Neural progenitor cell (in vitro differentiated cells): ENCODE measurements around the gene SESTD1. TPM values are rescaled to one million over a fixed set of nuclear protein-coding genes. Genes with fewer than 3 reads are reported as not detected.

Source experiments
- DNase-seq: peaks from one replicate; pipeline ENCODE4 v3.0.0-alpha.2; 2016; ENCODE audit warnings: low spot score
- H2AFZ ChIP-seq: fragments of 200-600 bp; sonication (generic); replicated peaks from 2 replicates; pipeline ENCODE4 v1.6.1; 2016; ENCODE audit warnings: antibody characterized with exemption
- H3F3A ChIP-seq: fragments of 200-600 bp; sonication (generic); 2 replicates; pipeline ENCODE4 v1.6.1; 2016; ENCODE audit warnings: antibody characterized with exemption, low read depth
- H3K27ac ChIP-seq: fragments of 200-600 bp; sonication (generic); 2 replicates; pipeline ENCODE4 v1.5.1; 2016; ENCODE audit warnings: mild to moderate bottlenecking
- H3K27me3 ChIP-seq: fragments of 200-600 bp; sonication (generic); 2 replicates; pipeline ENCODE4 v1.6.1; 2016; ENCODE audit warnings: mild to moderate bottlenecking, moderate library complexity
- H3K36me3 ChIP-seq: fragments of 200-600 bp; sonication (generic); 2 replicates; pipeline ENCODE4 v1.5.1; 2016
- H3K4me1 ChIP-seq: fragments of 200-600 bp; sonication (generic); 2 replicates; pipeline ENCODE4 v1.6.1; 2016; ENCODE audit warnings: mixed run types
- H3K4me2 ChIP-seq: fragments of 200-600 bp; sonication (generic); 2 replicates; pipeline ENCODE4 v1.6.1; 2016
- H3K4me3 ChIP-seq: fragments of 200-600 bp; sonication (generic); 2 replicates; pipeline ENCODE4 v1.5.1; 2016
- H3K79me2 ChIP-seq: fragments of 200-600 bp; sonication (generic); 2 replicates; pipeline ENCODE4 v1.6.1; 2016; ENCODE audit warnings: low read depth
- H3K9ac ChIP-seq: fragments of 200-600 bp; sonication (generic); 2 replicates; pipeline ENCODE4 v1.6.1; 2016
- H3K9me3 ChIP-seq: fragments of 200-600 bp; sonication (generic); 2 replicates; pipeline ENCODE4 v1.5.1; 2016; ENCODE audit warnings: low read depth
- H4K20me1 ChIP-seq: fragments of 200-600 bp; sonication (generic); 2 replicates; pipeline ENCODE4 v1.6.1; 2016; ENCODE audit warnings: low read depth
- H3K27ac Mint-ChIP-seq: 3 replicates; pipeline ENCODE4 v1.8.0; 2021; ENCODE audit warnings: mixed read lengths
- H3K27me3 Mint-ChIP-seq: 2 replicates; pipeline ENCODE4 v1.8.0; 2022; ENCODE audit warnings: low read depth, mild to moderate bottlenecking, inconsistent platforms, moderate library complexity, mixed read lengths; ENCODE audit not compliant: insufficient read depth
- H3K36me3 Mint-ChIP-seq: 3 replicates; pipeline ENCODE4 v1.8.0; 2021; ENCODE audit warnings: mixed read lengths
- H3K4me1 Mint-ChIP-seq: 3 replicates; pipeline ENCODE4 v1.8.0; 2021; ENCODE audit warnings: mixed read lengths
- H3K4me3 Mint-ChIP-seq: 3 replicates; pipeline ENCODE4 v1.8.0; 2021; ENCODE audit warnings: mild to moderate bottlenecking, moderate library complexity, mixed read lengths
- H3K9me3 Mint-ChIP-seq: 3 replicates; pipeline ENCODE4 v1.8.0; 2020; ENCODE audit warnings: mixed read lengths
- CTCF ChIP-seq: fragments of 200-600 bp; sonication (generic); IDR thresholded peaks from 2 replicates; pipeline ENCODE4 v1.5.1; 2017; ENCODE audit warnings: antibody characterized with exemption, mild to moderate bottlenecking
- EZH2 ChIP-seq: fragments of 200-600 bp; sonication (generic); IDR thresholded peaks from 2 replicates; pipeline ENCODE4 v1.6.1; 2017; ENCODE audit warnings: antibody characterized with exemption, mild to moderate bottlenecking, moderate library complexity
- EZH2phosphoT487 ChIP-seq: fragments of 200-600 bp; sonication (generic); IDR thresholded peaks from 2 replicates; pipeline ENCODE4 v1.6.1; 2017; ENCODE audit warnings: antibody characterized with exemption
- total RNA-seq: library from RNA; depleted of rRNA; stranded (reverse); fragments of >200 nt; gene quantifications from 2 replicates; pipeline ENCODE4 v1.2.3, GENCODE V29; 2015; ENCODE audit warnings: low replicate concordance

The SESTD1 gene
- total RNA-seq, 1 donor from 2014 or later, result 43.1 TPM

- Histone ChIP-seq H3K9ac (no peak overlapping the region), H3K4me2 (no peak overlapping the region), H2AFZ (no peak overlapping the region), H3K27me3 (no peaks in the 10 kb centered on the region), H3K4me1 (no peaks in the 10 kb centered on the region), H4K20me1 (no peaks in the 10 kb centered on the region), H3K4me3 (no peak overlapping the region), H3F3A (no peaks in the 10 kb centered on the region), H3K27ac (no peak overlapping the region), H3K36me3 (peaks cover 23% of the 10 kb centered on the region), H3K9me3 (peaks cover 18% of the 10 kb centered on the region), H3K79me2 (peaks cover 84% of the 10 kb centered on the region)
- Mint-ChIP-seq H3K4me3 (no peak overlapping the region), H3K4me1 (no peaks in the 10 kb centered on the region), H3K9me3 (peaks cover 82% of the 10 kb centered on the region), H3K27ac (no peak overlapping the region), H3K27me3 (peaks cover 3% of the 10 kb centered on the region), H3K36me3 (peaks cover 53% of the 10 kb centered on the region)
- TF ChIP-seq CTCF (no peak), EZH2phosphoT487 (no peak), EZH2 (no peak)
- DNase-seq, result no peak
These were observed 70.8 kb downstream of the SESTD1 start for GRCh38 chr2:179193759-179194394.

GRCh38 chr2:179191110-179191509 lies 73.5 kb downstream of the SESTD1 start:
- Histone ChIP-seq H3K9me3 (peaks cover 18% of the 10 kb centered on the region), H2AFZ (no peak overlapping the region), H3K4me1 (no peaks in the 10 kb centered on the region), H3K36me3 (peaks cover 25% of the 10 kb centered on the region), H3K9ac (no peak overlapping the region), H3K4me3 (no peak overlapping the region), H3F3A (peaks cover 4% of the 10 kb centered on the region), H3K27me3 (no peaks in the 10 kb centered on the region), H3K79me2 (peaks cover 93% of the 10 kb centered on the region), H3K27ac (no peak overlapping the region), H3K4me2 (no peak overlapping the region), H4K20me1 (no peaks in the 10 kb centered on the region)
- DNase-seq, result no peak
- TF ChIP-seq EZH2phosphoT487 (no peak), EZH2 (no peak), CTCF (no peak)
- H3K27me3 Mint-ChIP-seq, result peaks cover 3% of the 10 kb centered on the region
- no peak overlapping the region for H3K27ac Mint-ChIP-seq
- H3K9me3 Mint-ChIP-seq, result peaks cover 88% of the 10 kb centered on the region
- H3K4me3 Mint-ChIP-seq, result no peak overlapping the region
- peaks cover 70% of the 10 kb centered on the region for H3K36me3 Mint-ChIP-seq
- no peaks in the 10 kb centered on the region for H3K4me1 Mint-ChIP-seq

DNA sequence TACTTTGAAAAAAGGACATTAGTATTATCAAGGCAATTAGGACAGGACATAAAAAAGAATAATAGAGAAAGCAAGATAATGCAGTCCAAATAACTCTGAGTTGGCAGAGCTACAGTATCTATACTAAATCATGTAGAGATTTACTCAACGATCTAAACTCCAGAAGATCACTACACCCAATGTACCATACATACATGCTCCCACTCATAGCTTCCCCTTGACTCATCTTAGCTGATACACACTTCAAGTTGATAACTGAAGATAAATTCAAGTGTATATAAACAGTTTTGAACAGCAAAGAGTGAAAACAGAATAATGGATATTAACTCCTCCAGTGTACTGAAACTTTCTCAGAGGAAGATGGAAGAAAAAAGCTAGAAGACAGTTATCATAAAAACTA lies 78.5 kb downstream of the SESTD1 start:
- Histone ChIP-seq H3K4me2 (no peak overlapping the region), H3K36me3 (peaks cover 20% of the 10 kb centered on the region)
- peaks cover 56% of the 10 kb centered on the region for H3K36me3 Mint-ChIP-seq

More for the DNA sequence above, 78.5 kb downstream of the SESTD1 start:
- peaks cover 17% of the 10 kb centered on the region for H3K4me1 ChIP-seq
- H3F3A ChIP-seq, result peaks cover 10% of the 10 kb centered on the region
- H3K79me2 ChIP-seq, result peaks cover 56% of the 10 kb centered on the region
- no peak overlapping the region for H3K27ac ChIP-seq
- no peaks in the 10 kb centered on the region for H3K27me3 Mint-ChIP-seq
- H2AFZ ChIP-seq, result no peak overlapping the region
- H3K9me3 ChIP-seq, result peaks cover 15% of the 10 kb centered on the region
- peaks cover 44% of the 10 kb centered on the region for H3K9me3 Mint-ChIP-seq
- no peak overlapping the region for H3K4me3 ChIP-seq
- peaks cover 3% of the 10 kb centered on the region for H3K4me1 Mint-ChIP-seq
- no peak overlapping the region for H3K27ac Mint-ChIP-seq
- no peaks in the 10 kb centered on the region for H4K20me1 ChIP-seq
- no peak overlapping the region for H3K9ac ChIP-seq
- H3K27me3 ChIP-seq, result no peaks in the 10 kb centered on the region
- TF ChIP-seq CTCF (no peak), EZH2 (no peak), EZH2phosphoT487 (no peak)
- DNase-seq, result no peak
- H3K4me3 Mint-ChIP-seq, result no peak overlapping the region
